Ascending aorta (tissue), 2 donors: ENCODE data around the gene BIVM. TPM values are rescaled to one million over a fixed set of nuclear protein-coding genes. Genes with fewer than 3 reads are reported as not detected.

Source experiments
- DNase-seq, 2 donors: peaks; one replicate each; pipeline ENCODE4 v3.0.0-alpha.2; 2019; ENCODE audit warnings: low spot score in 2 of 2
- H3K27ac ChIP-seq, 2 donors: fragments of 200-600 bp; sonication (generic); one replicate each; pipeline ENCODE4 v1.5.1; 2016 to 2017; ENCODE audit warnings: mild to moderate bottlenecking in 1 of 2
- H3K27me3 ChIP-seq: fragments of 200-600 bp; sonication (generic); one replicate; pipeline ENCODE4 v1.5.1; 2017
- H3K36me3 ChIP-seq, 2 donors: fragments of 200-600 bp; sonication (generic); one replicate each; pipeline ENCODE4 v1.5.1; 2016
- H3K4me1 ChIP-seq, 2 donors: fragments of 200-600 bp; sonication (generic); one replicate each; pipeline ENCODE4 v1.5.1; 2016 to 2017; ENCODE audit warnings: mild to moderate bottlenecking in 1 of 2
- H3K4me3 ChIP-seq, 2 donors: fragments of 200-600 bp; sonication (generic); one replicate each; pipeline ENCODE4 v1.5.1; 2016 to 2017; ENCODE audit warnings: mild to moderate bottlenecking in 1 of 2
- H3K9me3 ChIP-seq, 2 donors: fragments of 200-600 bp; sonication (generic); one replicate each; pipeline ENCODE4 v1.5.1; 2016
- intact Hi-C: fragments of 100-400 bp; cut with DNase I; formaldehyde crosslinking; loops from one replicate; pipeline ENCODE4 v1.15.1; 2023
- total RNA-seq: library from RNA; depleted of rRNA; stranded (reverse); fragments of >200 nt; gene quantifications from one replicate; pipeline ENCODE4 v1.1.0, GENCODE V29; 2016
- TF ChIP-seq, protein P1 (sequence below), 3 experiments: fragments of 200-600 bp in 2 of 3; fragments of 450-650 bp in 1 of 3; sonication (generic) in 2 of 3; IDR thresholded peaks; one replicate each; pipeline ENCODE4 v1.5.1; 2016 to 2019; ENCODE audit warnings: antibody characterized with exemption in 3 of 3, mild to moderate bottlenecking in 1 of 3, moderate library complexity in 1 of 3

BIVM gene
- total RNA-seq, 1 donor from 2014 or later: 19.1 TPM

- Histone ChIP-seq H3K9me3 (no peaks in the 10 kb centered on the region), H3K27ac (no peak overlapping the region), H3K27me3 (no peaks in the 10 kb centered on the region), H3K4me3 (no peak overlapping the region), H3K4me1 (no peaks in the 10 kb centered on the region), H3K36me3 (peaks cover 50 to 61% of the 10 kb centered on the region in 2 donors)
- TF ChIP-seq, protein P1, sequence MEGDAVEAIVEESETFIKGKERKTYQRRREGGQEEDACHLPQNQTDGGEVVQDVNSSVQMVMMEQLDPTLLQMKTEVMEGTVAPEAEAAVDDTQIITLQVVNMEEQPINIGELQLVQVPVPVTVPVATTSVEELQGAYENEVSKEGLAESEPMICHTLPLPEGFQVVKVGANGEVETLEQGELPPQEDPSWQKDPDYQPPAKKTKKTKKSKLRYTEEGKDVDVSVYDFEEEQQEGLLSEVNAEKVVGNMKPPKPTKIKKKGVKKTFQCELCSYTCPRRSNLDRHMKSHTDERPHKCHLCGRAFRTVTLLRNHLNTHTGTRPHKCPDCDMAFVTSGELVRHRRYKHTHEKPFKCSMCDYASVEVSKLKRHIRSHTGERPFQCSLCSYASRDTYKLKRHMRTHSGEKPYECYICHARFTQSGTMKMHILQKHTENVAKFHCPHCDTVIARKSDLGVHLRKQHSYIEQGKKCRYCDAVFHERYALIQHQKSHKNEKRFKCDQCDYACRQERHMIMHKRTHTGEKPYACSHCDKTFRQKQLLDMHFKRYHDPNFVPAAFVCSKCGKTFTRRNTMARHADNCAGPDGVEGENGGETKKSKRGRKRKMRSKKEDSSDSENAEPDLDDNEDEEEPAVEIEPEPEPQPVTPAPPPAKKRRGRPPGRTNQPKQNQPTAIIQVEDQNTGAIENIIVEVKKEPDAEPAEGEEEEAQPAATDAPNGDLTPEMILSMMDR (IDR thresholded peaks at IDR 0.05): no peak
- no peak for DNase-seq
- intact Hi-C loops: no loop called here
These were observed 55.8 kb downstream of the BIVM start for GRCh38 chr13:102854675-102855074.

DNA sequence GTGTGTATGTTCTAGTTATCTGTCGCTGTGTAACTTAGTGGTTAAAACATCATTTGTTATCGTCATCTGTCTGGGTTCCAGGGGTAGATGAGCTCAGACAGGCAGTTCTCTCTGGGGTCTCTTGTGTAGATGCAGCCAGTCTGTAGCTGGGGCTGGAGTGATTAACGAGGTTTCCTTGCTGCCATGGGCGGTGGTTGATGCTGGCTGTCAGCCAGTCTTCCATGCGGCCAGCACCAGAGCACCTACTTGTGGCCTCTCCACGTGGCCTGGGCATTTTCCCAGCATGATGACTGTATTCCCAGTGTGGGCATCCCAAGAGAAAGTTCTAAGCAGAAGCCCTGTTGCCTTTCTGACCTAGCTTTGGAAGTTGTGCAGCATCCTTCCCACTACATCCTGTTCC lies 57.6 kb downstream of the BIVM start:
- no peak for DNase-seq
- Histone ChIP-seq H3K9me3 (no peaks in the 10 kb centered on the region), H3K27me3 (no peaks in the 10 kb centered on the region), H3K4me1 (no peaks in the 10 kb centered on the region), H3K27ac (no peak overlapping the region), H3K36me3 (peaks cover 63 to 80% of the 10 kb centered on the region in 2 donors), H3K4me3 (no peak overlapping the region)
- TF ChIP-seq, protein P1 (IDR thresholded peaks at IDR 0.05): no peak
- intact Hi-C loops: no loop called here

- intact Hi-C loops: no loop called here
- Histone ChIP-seq H3K27ac (no peak overlapping the region), H3K4me1 (no peaks in the 10 kb centered on the region), H3K36me3 (peaks cover 87 to 100% of the 10 kb centered on the region in 2 donors), H3K9me3 (no peaks in the 10 kb centered on the region), H3K27me3 (no peaks in the 10 kb centered on the region), H3K4me3 (no peak overlapping the region)
- TF ChIP-seq, protein P1 (IDR thresholded peaks at IDR 0.05): no peak
- DNase-seq: no peak
These were observed 63.8 kb downstream of the BIVM start for GRCh38 chr13:102862624-102863210.

DNA sequence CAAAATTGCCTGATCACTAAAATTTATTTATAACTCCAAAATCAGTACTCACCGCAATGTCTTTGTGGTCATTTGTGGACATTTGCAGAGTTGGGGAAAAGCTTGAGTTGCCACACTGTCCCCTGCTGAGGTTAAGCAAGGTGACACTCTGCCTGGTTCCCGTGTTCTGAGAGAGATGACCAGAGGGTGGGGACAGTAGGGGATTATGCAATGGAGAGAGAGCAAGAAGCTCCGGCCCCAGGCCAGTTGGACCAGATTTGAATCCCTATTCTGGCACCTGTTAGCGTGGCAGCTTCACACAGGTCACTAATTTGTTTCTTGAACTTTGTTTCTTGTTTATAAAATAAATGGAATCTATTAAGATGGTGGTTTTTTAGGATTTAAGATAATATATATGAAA lies 64.7 kb downstream of the BIVM start:
- DNase-seq: no peak
- Histone ChIP-seq H3K27me3 (no peaks in the 10 kb centered on the region), H3K4me3 (no peak overlapping the region), H3K27ac (no peak overlapping the region), H3K36me3 (peaks cover 79 to 100% of the 10 kb centered on the region in 2 donors), H3K4me1 (no peaks in the 10 kb centered on the region), H3K9me3 (no peaks in the 10 kb centered on the region)
- TF ChIP-seq, protein P1 (IDR thresholded peaks at IDR 0.05): no peak
- intact Hi-C loops: no loop called here

GRCh38 chr13:102868366-102868936 lies 69.5 kb downstream of the BIVM start:
- DNase-seq: no peak

More at GRCh38 chr13:102868366-102868936, 69.5 kb downstream of the BIVM start:
- Histone ChIP-seq H3K36me3 (peaks cover 51 to 74% of the 10 kb centered on the region in 2 donors), H3K27me3 (no peaks in the 10 kb centered on the region), H3K27ac (no peak overlapping the region), H3K4me1 (peaks cover 0 to 3% of the 10 kb centered on the region in 2 donors), H3K4me3 (no peak overlapping the region), H3K9me3 (no peaks in the 10 kb centered on the region)
- intact Hi-C loops: no loop called here
- TF ChIP-seq, protein P1 (IDR thresholded peaks at IDR 0.05): no peak
